Suprapubic skin (tissue), 4 donors: Measurements from ENCODE around the gene PLCL2. TPM values are rescaled to one million over a fixed set of nuclear protein-coding genes. Genes with fewer than 3 reads are reported as not detected.

ENCODE experiments used
- DNase-seq, 2 donors: peaks; one replicate each; pipeline ENCODE4 v3.0.0-alpha.2; 2019; ENCODE audit warnings: low spot score in 2 of 2
- H3K27ac ChIP-seq: fragments of 200-600 bp; sonication (generic); one replicate; pipeline ENCODE4 v1.5.1; 2019
- H3K27me3 ChIP-seq: fragments of 200-600 bp; sonication (generic); one replicate; pipeline ENCODE4 v1.5.1; 2019
- H3K36me3 ChIP-seq: fragments of 200-600 bp; sonication (generic); one replicate; pipeline ENCODE4 v1.5.1; 2019
- H3K4me1 ChIP-seq: fragments of 200-600 bp; sonication (generic); one replicate; pipeline ENCODE4 v1.5.1; 2019
- H3K4me3 ChIP-seq: fragments of 200-600 bp; sonication (generic); one replicate; pipeline ENCODE4 v1.5.1; 2019; ENCODE audit warnings: mild to moderate bottlenecking
- H3K9me3 ChIP-seq: fragments of 200-600 bp; sonication (generic); one replicate; pipeline ENCODE4 v1.5.1; 2019
- EP300 ChIP-seq: sonication (generic); formaldehyde crosslinking; IDR thresholded peaks from one replicate; pipeline ENCODE4 v1.6.1; 2017; ENCODE audit warnings: antibody characterized with exemption
- POLR2A ChIP-seq, 2 donors: fragments of 450-650 bp; IDR thresholded peaks; one replicate each; pipeline ENCODE4 v1.6.1; 2017; ENCODE audit warnings: antibody characterized with exemption in 2 of 2, mild to moderate bottlenecking in 2 of 2, moderate library complexity in 2 of 2
- POLR2AphosphoS5 ChIP-seq, 3 donors: sonication (generic); formaldehyde crosslinking; IDR thresholded peaks; one replicate each; pipeline ENCODE4 v1.6.1; 2017; ENCODE audit warnings: antibody characterized with exemption in 3 of 3
- WGBS: methylation state at CpG from one replicate; pipeline ENCODE4 v1.1.5; 2018; 5-methylcytosine and 5-hydroxymethylcytosine counted together
- total RNA-seq, 4 donors: library from RNA; depleted of rRNA; stranded (reverse); fragments of >200 nt; gene quantifications; one replicate each; pipeline ENCODE4 v1.1.0, GENCODE V29; 2016
- TF ChIP-seq, protein P1 (sequence below), 2 donors: fragments of 200-600 bp in 1 of 2; fragments of 450-650 bp in 1 of 2; sonication (generic) in 1 of 2; IDR thresholded peaks; one replicate each; pipeline ENCODE4 v1.5.1; 2016 to 2019; ENCODE audit warnings: antibody characterized with exemption in 2 of 2, mild to moderate bottlenecking in 1 of 2, moderate library complexity in 1 of 2

Gene PLCL2
- total RNA-seq, 4 donors from 2014 or later: 1.5 to 4.2 (median 1.9) TPM

DNA sequence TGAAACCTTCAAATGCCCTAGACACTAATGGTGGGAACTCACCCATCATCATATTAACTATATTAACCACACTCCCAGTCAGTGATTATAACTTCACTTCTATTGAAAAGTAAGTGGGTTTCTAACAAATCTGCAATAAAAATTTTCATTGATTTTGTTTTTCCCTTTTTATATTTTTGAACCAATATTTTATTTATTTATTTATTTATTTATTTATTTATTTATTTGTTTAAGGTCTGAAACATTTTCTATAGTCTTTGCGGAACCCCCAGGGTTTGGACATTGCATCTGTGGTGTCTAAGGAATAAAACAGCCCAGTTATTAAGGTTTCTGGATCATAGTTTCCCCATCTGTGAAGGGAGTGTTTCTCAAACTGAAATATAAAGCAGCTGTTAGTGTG is 16.2 kb upstream of the PLCL2 start:
- H3K4me3 ChIP-seq: no peak overlapping the region
- no peaks in the 10 kb centered on the region for H3K27me3 ChIP-seq
- TF ChIP-seq POLR2AphosphoS5 (IDR thresholded peaks at IDR 0.05) (no peak), POLR2A (IDR thresholded peaks at IDR 0.05) (no peak), EP300 (no peak)
- TF ChIP-seq, protein P1, sequence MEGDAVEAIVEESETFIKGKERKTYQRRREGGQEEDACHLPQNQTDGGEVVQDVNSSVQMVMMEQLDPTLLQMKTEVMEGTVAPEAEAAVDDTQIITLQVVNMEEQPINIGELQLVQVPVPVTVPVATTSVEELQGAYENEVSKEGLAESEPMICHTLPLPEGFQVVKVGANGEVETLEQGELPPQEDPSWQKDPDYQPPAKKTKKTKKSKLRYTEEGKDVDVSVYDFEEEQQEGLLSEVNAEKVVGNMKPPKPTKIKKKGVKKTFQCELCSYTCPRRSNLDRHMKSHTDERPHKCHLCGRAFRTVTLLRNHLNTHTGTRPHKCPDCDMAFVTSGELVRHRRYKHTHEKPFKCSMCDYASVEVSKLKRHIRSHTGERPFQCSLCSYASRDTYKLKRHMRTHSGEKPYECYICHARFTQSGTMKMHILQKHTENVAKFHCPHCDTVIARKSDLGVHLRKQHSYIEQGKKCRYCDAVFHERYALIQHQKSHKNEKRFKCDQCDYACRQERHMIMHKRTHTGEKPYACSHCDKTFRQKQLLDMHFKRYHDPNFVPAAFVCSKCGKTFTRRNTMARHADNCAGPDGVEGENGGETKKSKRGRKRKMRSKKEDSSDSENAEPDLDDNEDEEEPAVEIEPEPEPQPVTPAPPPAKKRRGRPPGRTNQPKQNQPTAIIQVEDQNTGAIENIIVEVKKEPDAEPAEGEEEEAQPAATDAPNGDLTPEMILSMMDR (IDR thresholded peaks at IDR 0.05): no peak
- H3K36me3 ChIP-seq: no peaks in the 10 kb centered on the region
- DNase-seq: no peak
- H3K27ac ChIP-seq: no peak overlapping the region
- 87% methylated on average over 1 of the region's 1 CpG for WGBS
- no peaks in the 10 kb centered on the region for H3K9me3 ChIP-seq
- H3K4me1 ChIP-seq: no peaks in the 10 kb centered on the region

- Histone ChIP-seq H3K27me3 (no peaks in the 10 kb centered on the region), H3K9me3 (no peaks in the 10 kb centered on the region), H3K4me3 (no peak overlapping the region), H3K27ac (no peak overlapping the region), H3K36me3 (no peaks in the 10 kb centered on the region), H3K4me1 (no peaks in the 10 kb centered on the region)
- DNase-seq: no peak
- TF ChIP-seq POLR2AphosphoS5 (IDR thresholded peaks at IDR 0.05) (no peak), POLR2A (IDR thresholded peaks at IDR 0.05) (no peak), EP300 (no peak)
- TF ChIP-seq, protein P1 (IDR thresholded peaks at IDR 0.05): no peak
- WGBS: 47% methylated on average over 2 of the region's 2 CpGs
Observed at GRCh38 chr3:16869261-16870005, 15.3 kb upstream of the PLCL2 start.

GRCh38 chr3:16871915-16872842 is 12.6 kb upstream of the PLCL2 start:
- Histone ChIP-seq H3K27ac (no peak overlapping the region), H3K27me3 (no peaks in the 10 kb centered on the region), H3K9me3 (no peaks in the 10 kb centered on the region), H3K4me1 (no peaks in the 10 kb centered on the region), H3K4me3 (no peak overlapping the region), H3K36me3 (no peaks in the 10 kb centered on the region)
- no peak for TF ChIP-seq EP300
- no peak for TF ChIP-seq POLR2AphosphoS5 (IDR thresholded peaks at IDR 0.05)
- TF ChIP-seq POLR2A (IDR thresholded peaks at IDR 0.05): no peak
- TF ChIP-seq, protein P1 (IDR thresholded peaks at IDR 0.05): no peak
- 80% methylated on average over 6 of the region's 6 CpGs for WGBS
- DNase-seq: no peak

DNA sequence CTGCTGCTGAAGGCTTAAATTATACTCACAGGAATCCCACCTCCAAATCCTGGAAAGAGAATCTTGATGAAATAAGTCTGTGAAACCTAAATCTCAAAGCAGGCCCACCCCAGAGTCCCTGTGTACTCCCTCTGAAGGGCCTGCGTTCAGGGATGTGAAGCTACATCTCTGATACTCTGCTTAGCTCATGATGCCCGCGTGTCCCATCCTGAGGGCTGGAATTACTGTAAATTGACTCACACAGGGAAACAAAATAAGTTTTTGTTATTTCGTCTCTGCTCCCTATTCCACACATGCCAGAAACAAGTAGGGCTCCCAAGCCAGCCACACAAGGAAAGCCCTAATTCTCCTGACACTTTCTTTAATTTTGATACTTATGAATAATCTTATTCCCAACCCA is 10.9 kb upstream of the PLCL2 start:
- H3K27ac ChIP-seq: no peak overlapping the region
- H3K27me3 ChIP-seq: no peaks in the 10 kb centered on the region
- H3K36me3 ChIP-seq: no peaks in the 10 kb centered on the region
- TF ChIP-seq POLR2A (IDR thresholded peaks at IDR 0.05) (no peak), POLR2AphosphoS5 (IDR thresholded peaks at IDR 0.05) (no peak), EP300 (no peak)
- TF ChIP-seq, protein P1 (IDR thresholded peaks at IDR 0.05): no peak
- H3K4me3 ChIP-seq: no peak overlapping the region
- WGBS: 94% methylated on average over 4 of the region's 4 CpGs
- no peaks in the 10 kb centered on the region for H3K4me1 ChIP-seq
- no peak for DNase-seq
- H3K9me3 ChIP-seq: no peaks in the 10 kb centered on the region
